NCI-H1436 (cell line): ENCODE data around the gene DDX47.
"Not testable (repeated sequence)": the region's sequence is repeated elsewhere in the genome, so short reads cannot be mapped to it uniquely, and the experiment has no call there.

ENCODE experiments used
- DNase-seq: peaks from one replicate; lab custom pipeline; 2025; lab: John Stamatoyannopoulos, UW

DDX47 gene

GRCh38 chr12:12796928-12797793 is 16.0 kb upstream of the DDX47 start:
- DNase-seq: no peak

- no peak for DNase-seq
These were observed 15.4 kb upstream of the DDX47 start for GRCh38 chr12:12797794-12798152.

- DNase-seq: no peak
These were observed 14.7 kb upstream of the DDX47 start for GRCh38 chr12:12798480-12798879.

- no peak for DNase-seq
These were observed 13.8 kb upstream of the DDX47 start for GRCh38 chr12:12799163-12799920.

- no peak for DNase-seq
These were observed 12.6 kb upstream of the DDX47 start for GRCh38 chr12:12800406-12801180.

GRCh38 chr12:12801656-12802055 is 11.5 kb upstream of the DDX47 start:
- not testable (repeated sequence) for DNase-seq

- no peak for DNase-seq
These were observed 10.0 kb upstream of the DDX47 start for GRCh38 chr12:12803186-12803585.

- DNase-seq: no peak
These were observed 9.1 kb upstream of the DDX47 start for GRCh38 chr12:12804011-12804410.

GRCh38 chr12:12804432-12804886 is 8.7 kb upstream of the DDX47 start:
- no peak for DNase-seq

GRCh38 chr12:12806784-12807516 is 6.2 kb upstream of the DDX47 start:
- no peak for DNase-seq

GRCh38 chr12:12807517-12807903 is 5.6 kb upstream of the DDX47 start:
- not testable (repeated sequence) for DNase-seq

GRCh38 chr12:12807970-12808702 is 5.0 kb upstream of the DDX47 start:
- DNase-seq: no peak

GRCh38 chr12:12810553-12811021 is 2.6 kb upstream of the DDX47 start:
- DNase-seq: no peak

- no peak for DNase-seq
These were observed 1.8 kb upstream of the DDX47 start for GRCh38 chr12:12811343-12811742.

- no peak for DNase-seq
These were observed 972 bp upstream of the DDX47 start for GRCh38 chr12:12812174-12812573.

GRCh38 chr12:12812618-12813119 is 477 bp upstream of the DDX47 start:
- no peak for DNase-seq

- DNase-seq: no peak
These were observed 4.5 kb downstream of the DDX47 start for GRCh38 chr12:12817616-12818015.

GRCh38 chr12:12818701-12819100 is 5.6 kb downstream of the DDX47 start:
- DNase-seq: no peak

- DNase-seq: no peak
These were observed 6.1 kb downstream of the DDX47 start for GRCh38 chr12:12819221-12819620.

- DNase-seq: no peak
These were observed 6.7 kb downstream of the DDX47 start for GRCh38 chr12:12819752-12820311.
